ENCODE data around the gene SPIRE1. TPM values are rescaled to one million over a fixed set of nuclear protein-coding genes. Genes with fewer than 3 reads are reported as not detected.

SPIRE1 gene
- total RNA-seq, 1 donor from 2014 or later = 15.7 TPM

GRCh38 chr18:12442946-12443345 lies 215.0 kb downstream of the SPIRE1 start:
- H3K27me3 ChIP-seq = no peaks in the 10 kb centered on the region
- no peak overlapping the region for H3K4me3 ChIP-seq
- no peak overlapping the region for H3K27ac ChIP-seq
- H3K36me3 ChIP-seq = no peaks in the 10 kb centered on the region
- H3K4me1 ChIP-seq = no peaks in the 10 kb centered on the region
- intact Hi-C loops (cut with DNase I) = no loop called here
- DNase-seq (ENCODE audit: extremely low spot score in 2 of 2) = no peak
- TF ChIP-seq POLR2AphosphoS5 (IDR thresholded peaks at IDR 0.05; ENCODE audit: insufficient read depth in 1 of 2, low read depth in 1 of 2) (no peak), CTCF (IDR thresholded peaks at IDR 0.05) (no peak), POLR2A (IDR thresholded peaks at IDR 0.05) (no peak)
- H3K9me3 ChIP-seq = peaks cover 9% of the 10 kb centered on the region

GRCh38 chr18:12441475-12442034 lies 216.4 kb downstream of the SPIRE1 start:
- H3K9me3 ChIP-seq = peaks cover 9% of the 10 kb centered on the region
- no peaks in the 10 kb centered on the region for H3K36me3 ChIP-seq
- no peak for DNase-seq (ENCODE audit: extremely low spot score in 2 of 2)
- TF ChIP-seq POLR2A (IDR thresholded peaks at IDR 0.05) (no peak), CTCF (IDR thresholded peaks at IDR 0.05) (no peak), POLR2AphosphoS5 (IDR thresholded peaks at IDR 0.05; ENCODE audit: insufficient read depth in 1 of 2, low read depth in 1 of 2) (no peak)
- no peaks in the 10 kb centered on the region for H3K4me1 ChIP-seq
- H3K27me3 ChIP-seq = no peaks in the 10 kb centered on the region
- H3K27ac ChIP-seq = no peak overlapping the region
- H3K4me3 ChIP-seq = no peak overlapping the region
- intact Hi-C loops (cut with DNase I) = no loop called here

- no peaks in the 10 kb centered on the region for H3K27me3 ChIP-seq
- H3K9me3 ChIP-seq = peaks cover 3% of the 10 kb centered on the region
- TF ChIP-seq POLR2A (IDR thresholded peaks at IDR 0.05) (no peak), CTCF (IDR thresholded peaks at IDR 0.05) (no peak), POLR2AphosphoS5 (IDR thresholded peaks at IDR 0.05; ENCODE audit: insufficient read depth in 1 of 2, low read depth in 1 of 2) (no peak)
- no peak for DNase-seq (ENCODE audit: extremely low spot score in 2 of 2)
- no peaks in the 10 kb centered on the region for H3K4me1 ChIP-seq
- H3K27ac ChIP-seq = no peak overlapping the region
- no peak overlapping the region for H3K4me3 ChIP-seq
- intact Hi-C loops (cut with DNase I) = no loop called here
- no peaks in the 10 kb centered on the region for H3K36me3 ChIP-seq
Observed at GRCh38 chr18:12438257-12438656, 219.7 kb downstream of the SPIRE1 start.

GRCh38 chr18:12435867-12436266 lies 222.0 kb downstream of the SPIRE1 start:
- H3K4me1 ChIP-seq = no peaks in the 10 kb centered on the region
- intact Hi-C loops (cut with DNase I) = no loop called here
- H3K4me3 ChIP-seq = no peak overlapping the region
- no peak overlapping the region for H3K27ac ChIP-seq
- TF ChIP-seq POLR2AphosphoS5 (IDR thresholded peaks at IDR 0.05; ENCODE audit: insufficient read depth in 1 of 2, low read depth in 1 of 2) (no peak), POLR2A (IDR thresholded peaks at IDR 0.05) (no peak), CTCF (IDR thresholded peaks at IDR 0.05) (no peak)
- H3K9me3 ChIP-seq = no peaks in the 10 kb centered on the region
- no peak for DNase-seq (ENCODE audit: extremely low spot score in 2 of 2)
- no peaks in the 10 kb centered on the region for H3K27me3 ChIP-seq
- H3K36me3 ChIP-seq = peaks cover 0 to 13% of the 10 kb centered on the region in 2 donors

- intact Hi-C loops (cut with DNase I) = no loop called here
- Histone ChIP-seq H3K4me1 (no peaks in the 10 kb centered on the region), H3K27me3 (no peaks in the 10 kb centered on the region), H3K4me3 (no peak overlapping the region), H3K27ac (no peak overlapping the region), H3K36me3 (peaks cover 0 to 13% of the 10 kb centered on the region in 2 donors), H3K9me3 (no peaks in the 10 kb centered on the region)
- no peak for DNase-seq (ENCODE audit: extremely low spot score in 2 of 2)
- TF ChIP-seq CTCF (IDR thresholded peaks at IDR 0.05) (no peak), POLR2AphosphoS5 (IDR thresholded peaks at IDR 0.05; ENCODE audit: insufficient read depth in 1 of 2, low read depth in 1 of 2) (no peak), POLR2A (IDR thresholded peaks at IDR 0.05) (no peak)
Observed at GRCh38 chr18:12434541-12434929, 223.4 kb downstream of the SPIRE1 start.
